Subcutaneous adipose tissue (tissue), 4 donors: ENCODE data around the gene KIF26B. TPM values are rescaled to one million over a fixed set of nuclear protein-coding genes. Genes with fewer than 3 reads are reported as not detected.

Experiments used
- CTCF ChIP-seq: fragments of 450-650 bp; IDR thresholded peaks from one replicate; pipeline ENCODE4 v1.5.1; 2016; ENCODE audit warnings: low read depth, mild to moderate bottlenecking, control low read depth, antibody characterized with exemption, moderate library complexity
- total RNA-seq, 4 donors: library from RNA; depleted of rRNA; stranded (reverse); fragments of >200 nt; gene quantifications; one replicate each; pipeline ENCODE4 v1.1.0, GENCODE V29; 2016

The KIF26B gene
- total RNA-seq, 4 donors from 2014 or later: under 0.01 to 0.16 (median under 0.01) TPM

- no peak for TF ChIP-seq CTCF
These were observed 71.4 kb downstream of the KIF26B start for GRCh38 chr1:245226203-245226499.

DNA sequence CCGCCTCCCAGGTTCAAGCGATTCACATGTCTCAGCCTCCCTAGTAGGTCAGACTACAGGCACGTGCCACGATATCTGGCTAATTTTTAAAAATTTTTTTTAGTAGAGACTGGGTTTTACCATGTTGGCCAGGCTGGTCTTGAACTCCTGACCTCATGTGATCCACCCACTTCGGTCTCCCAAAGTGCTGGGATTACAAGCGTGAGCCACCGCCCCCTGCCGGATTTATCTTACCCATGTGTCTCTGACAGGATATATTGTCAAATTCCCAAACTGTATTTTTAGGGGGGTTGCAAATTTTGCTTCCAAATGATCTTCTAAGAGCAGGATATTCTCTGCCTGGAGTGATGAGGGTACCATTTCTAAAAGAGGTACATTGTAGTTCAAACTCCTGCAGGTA lies 74.3 kb downstream of the KIF26B start:
- TF ChIP-seq CTCF: no peak

DNA sequence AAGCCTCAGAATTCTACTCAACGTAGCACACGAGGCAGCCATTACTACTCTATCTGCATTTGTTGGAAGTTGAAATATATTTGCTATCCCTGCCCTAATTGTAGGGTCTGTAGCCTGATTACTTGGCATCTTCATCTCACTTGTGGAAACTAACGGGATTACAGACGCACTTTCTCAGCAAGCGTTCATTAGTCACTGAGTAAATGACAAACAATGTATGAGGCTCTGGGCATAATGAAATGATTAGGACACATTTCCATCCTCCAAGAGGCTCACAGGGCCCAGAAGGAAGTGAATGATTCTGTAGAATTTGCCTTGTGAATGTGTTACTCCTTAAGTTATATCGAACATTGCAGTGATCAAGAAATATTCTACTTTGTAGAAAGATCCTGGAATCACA lies 78.1 kb downstream of the KIF26B start:
- TF ChIP-seq CTCF: no peak

- no peak for TF ChIP-seq CTCF
These were observed 79.7 kb downstream of the KIF26B start for GRCh38 chr1:245234217-245235081.

GRCh38 chr1:245235156-245235555 lies 80.4 kb downstream of the KIF26B start:
- TF ChIP-seq CTCF: no peak

GRCh38 chr1:245240648-245241165 lies 85.9 kb downstream of the KIF26B start:
- no peak for TF ChIP-seq CTCF

- no peak for TF ChIP-seq CTCF
These were observed 86.8 kb downstream of the KIF26B start for GRCh38 chr1:245241526-245242130.
